GM21447 (cell line): ENCODE data around the gene SPOCD1.
A peak's percentile ranks its signal among the peaks of the same experiment; 100 is the strongest.

ENCODE experiments used
- ATAC-seq: cut with Tn5 transposase; IDR thresholded peaks from one replicate; pipeline ENCODE4 v1.9.1; 2021; ENCODE audit not compliant: unreplicated experiment

The SPOCD1 gene

DNA sequence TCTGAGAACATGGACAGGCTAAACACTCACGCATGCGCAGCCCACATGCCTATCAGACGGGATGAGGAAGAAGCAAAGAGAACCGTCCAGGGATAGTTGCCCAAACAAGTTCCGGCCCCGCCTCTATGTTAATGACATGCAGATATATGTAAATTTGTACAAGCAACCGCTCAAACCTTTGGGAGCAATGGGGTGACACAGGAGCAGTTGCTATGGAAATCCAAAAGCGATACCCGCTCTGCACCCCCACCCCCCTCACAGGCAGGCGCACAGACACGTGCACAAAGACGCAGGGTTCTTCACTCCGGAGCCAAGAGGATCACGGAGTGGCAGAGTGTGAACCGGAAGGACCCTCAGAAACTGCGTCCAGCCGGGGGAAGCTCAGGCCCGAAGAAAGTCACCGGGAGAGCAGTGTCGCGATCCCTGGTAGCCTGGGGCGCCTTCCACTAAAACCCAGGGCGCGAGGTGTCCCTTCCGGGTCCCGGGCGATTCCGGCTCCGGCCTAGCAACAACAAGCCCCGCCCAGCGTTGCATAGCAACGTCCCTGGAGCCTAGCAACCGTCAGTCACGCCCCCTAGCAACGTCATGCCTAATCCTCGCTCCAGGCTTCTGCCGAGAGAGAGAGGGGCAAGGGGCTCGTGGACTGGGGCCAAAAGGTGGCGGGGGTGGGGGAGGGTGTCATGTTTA lies 27.5 kb downstream of the SPOCD1 start:
- ATAC-seq: peak; percentile 77

DNA sequence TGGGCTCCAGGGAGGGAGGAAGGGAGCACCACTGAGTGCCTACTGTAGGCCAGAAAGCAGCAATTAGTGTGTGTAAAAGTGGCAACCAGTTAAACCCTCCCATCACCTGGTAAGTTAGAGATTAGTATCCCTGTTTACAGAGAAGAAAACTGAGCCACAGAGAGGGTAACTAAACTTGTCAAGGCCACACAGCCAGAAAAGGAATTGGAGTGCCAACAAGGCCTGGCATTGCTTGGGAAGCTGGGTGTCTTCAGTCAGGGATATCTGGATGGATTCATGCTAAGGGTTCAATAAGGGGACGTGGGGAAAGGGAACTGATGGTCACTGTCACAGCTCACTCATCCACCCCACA lies 28.1 kb downstream of the SPOCD1 start:
- ATAC-seq: no peak

DNA sequence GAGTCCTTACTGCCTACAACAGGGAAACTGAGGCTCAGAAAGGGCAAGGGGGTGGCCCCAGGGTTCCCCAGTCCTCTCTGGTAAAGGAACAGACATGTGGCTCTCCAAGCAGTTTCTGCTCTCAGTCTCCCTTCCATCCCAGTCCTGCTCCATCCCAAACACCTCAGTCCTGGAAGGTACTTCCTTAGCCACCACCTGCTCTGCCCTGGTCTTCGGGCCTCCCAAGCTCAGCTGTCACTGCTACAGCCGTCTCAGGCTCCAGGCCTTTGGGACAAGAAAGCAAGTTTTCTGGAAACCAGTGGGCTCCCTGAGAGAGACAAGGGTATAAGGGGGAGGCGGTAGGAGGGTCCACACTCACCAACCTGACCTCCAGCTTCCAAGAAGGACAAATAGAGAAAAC lies 28.6 kb downstream of the SPOCD1 start:
- ATAC-seq: no peak

DNA sequence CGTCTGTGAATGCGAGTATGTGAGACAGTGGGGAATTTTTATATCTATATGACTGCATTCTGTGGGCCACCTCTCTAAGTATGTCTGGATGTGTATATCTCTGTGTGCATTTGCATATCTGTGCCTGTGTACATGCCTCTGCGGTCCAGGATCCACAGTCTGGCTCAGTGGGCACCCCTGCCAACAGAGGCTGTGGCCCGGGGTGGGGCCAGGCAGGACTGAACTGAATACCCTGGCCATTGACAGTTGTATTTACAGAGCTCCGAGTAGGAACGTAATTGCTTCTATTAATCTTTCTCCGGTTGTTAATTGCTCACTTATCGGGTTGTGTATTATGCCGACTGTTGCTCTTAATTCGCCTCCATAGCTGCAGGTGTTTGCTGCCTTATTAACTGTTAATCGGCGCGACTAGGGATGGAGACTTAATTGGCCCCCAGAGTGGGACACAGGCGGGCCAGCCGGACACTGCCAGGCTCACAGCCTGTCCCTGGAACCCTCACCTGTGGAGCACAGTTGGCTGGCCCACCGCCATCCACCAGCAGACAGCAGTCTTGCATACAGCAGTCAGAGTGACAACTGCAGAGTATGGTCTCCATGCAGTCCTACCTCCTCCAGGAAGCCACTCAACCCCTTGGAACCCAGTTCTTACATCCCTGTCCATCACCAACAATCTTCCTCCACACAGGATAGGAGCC lies 29.3 kb downstream of the SPOCD1 start:
- ATAC-seq: no peak

DNA sequence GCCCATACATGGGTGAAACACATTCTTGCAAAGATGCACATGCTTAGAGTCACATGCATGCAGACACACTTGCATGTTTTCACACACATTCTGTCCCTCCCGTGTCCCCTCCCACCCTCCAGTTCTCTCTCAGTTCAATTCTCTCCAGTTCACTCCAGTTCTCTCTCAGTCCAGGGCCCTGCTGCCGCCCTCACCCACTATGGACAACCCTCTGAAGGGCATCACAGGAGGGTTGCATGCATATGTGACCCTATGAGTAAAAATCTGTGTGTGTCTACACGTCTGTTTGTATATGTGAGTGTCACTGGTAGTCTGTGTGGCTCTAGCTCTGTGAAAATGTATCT lies 29.9 kb downstream of the SPOCD1 start:
- ATAC-seq: no peak

DNA sequence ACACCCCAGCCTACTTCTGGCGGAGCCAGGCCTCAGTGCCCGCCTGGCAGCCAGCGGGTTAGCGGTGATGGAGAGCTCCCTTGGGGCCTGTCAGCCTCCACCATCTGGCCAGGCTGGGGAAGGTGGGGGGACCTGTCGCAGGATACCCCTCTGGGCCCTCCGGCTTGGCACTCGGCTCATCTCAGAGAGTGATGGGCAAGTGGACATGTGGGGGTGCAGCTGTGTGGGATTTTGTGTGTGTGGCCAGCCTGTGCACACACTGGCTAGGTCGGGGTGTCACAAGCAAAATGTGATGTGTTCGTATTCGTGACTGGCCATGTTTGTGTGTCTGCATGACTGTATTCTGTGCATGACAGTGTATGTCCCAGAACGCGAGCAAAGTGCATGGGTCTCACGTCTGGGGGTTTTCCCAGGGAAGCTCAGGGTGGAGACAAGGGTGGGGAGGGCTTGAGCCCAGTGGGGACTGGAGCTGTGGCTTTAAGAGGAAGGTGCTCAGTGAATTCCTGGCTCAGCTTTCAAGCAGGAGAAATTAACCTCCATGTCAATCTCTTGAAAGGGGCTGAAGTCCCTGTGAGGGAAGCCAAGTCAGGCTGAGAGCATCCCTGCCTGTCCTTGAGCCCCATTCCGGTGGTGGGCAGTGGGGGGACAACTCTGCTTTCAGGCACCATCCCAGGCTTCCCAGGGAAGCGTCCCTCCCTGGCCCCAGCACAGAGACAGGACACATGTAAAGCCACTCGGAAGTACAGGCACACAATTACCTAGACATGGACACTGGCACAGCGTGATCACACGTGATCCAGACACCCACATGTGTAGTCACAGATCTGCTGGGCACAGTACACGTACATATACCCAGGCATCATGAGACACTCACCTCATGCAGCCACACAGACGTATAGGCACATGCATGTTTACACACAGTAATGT lies 30.5 kb downstream of the SPOCD1 start:
- no peak for ATAC-seq

DNA sequence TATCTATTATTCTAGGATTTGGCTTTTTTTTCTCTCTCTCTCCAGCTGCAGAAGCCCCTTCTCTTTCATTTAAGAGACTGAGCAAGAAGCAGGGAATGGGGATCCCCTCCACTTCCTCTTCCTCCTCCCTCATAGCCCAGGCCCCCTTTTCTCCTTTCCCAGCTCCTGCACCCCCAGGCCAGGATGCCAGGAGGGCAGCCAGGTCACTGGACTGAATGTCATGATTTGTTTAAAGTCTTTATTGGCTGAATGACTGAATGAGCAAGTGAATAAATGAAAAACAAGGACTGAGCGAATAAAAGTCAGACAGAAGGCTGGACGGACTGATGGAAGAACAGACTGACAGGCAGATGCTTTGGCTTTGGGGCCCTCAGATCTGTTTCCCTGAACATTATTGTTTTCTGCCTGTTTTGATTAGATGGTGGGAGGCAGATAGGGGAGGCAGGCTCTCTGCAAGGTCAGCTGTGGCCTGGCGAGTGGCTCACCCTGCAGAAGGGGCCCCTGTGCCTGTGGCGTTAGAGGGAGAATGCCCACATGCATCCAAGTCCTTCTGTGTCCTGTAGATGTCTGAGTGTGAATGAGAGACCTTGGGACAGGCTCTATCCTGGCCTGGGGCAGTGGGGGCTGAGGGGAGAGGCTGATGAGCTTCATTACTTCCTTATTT lies 31.3 kb downstream of the SPOCD1 start:
- ATAC-seq: no peak

DNA sequence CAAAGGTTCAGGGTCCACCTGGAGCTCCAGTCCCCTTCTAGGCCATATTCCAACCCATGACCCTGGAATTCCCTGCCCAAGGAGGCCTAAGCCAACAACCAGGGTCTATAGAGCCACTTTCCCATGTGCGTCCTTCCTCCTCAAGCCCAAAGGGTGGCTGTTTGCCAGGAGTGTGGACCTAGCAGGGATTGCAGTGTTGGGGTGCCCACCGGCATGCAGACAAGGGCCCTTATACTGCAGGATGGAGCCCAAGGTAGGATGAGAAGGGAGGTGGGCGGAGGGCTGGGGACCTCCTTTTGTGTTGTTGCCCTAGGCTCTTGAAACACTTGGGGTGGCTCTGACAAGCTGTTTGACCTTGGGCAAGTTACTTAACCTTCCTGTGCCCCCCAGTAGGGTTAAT lies 32.0 kb downstream of the SPOCD1 start:
- no peak for ATAC-seq

DNA sequence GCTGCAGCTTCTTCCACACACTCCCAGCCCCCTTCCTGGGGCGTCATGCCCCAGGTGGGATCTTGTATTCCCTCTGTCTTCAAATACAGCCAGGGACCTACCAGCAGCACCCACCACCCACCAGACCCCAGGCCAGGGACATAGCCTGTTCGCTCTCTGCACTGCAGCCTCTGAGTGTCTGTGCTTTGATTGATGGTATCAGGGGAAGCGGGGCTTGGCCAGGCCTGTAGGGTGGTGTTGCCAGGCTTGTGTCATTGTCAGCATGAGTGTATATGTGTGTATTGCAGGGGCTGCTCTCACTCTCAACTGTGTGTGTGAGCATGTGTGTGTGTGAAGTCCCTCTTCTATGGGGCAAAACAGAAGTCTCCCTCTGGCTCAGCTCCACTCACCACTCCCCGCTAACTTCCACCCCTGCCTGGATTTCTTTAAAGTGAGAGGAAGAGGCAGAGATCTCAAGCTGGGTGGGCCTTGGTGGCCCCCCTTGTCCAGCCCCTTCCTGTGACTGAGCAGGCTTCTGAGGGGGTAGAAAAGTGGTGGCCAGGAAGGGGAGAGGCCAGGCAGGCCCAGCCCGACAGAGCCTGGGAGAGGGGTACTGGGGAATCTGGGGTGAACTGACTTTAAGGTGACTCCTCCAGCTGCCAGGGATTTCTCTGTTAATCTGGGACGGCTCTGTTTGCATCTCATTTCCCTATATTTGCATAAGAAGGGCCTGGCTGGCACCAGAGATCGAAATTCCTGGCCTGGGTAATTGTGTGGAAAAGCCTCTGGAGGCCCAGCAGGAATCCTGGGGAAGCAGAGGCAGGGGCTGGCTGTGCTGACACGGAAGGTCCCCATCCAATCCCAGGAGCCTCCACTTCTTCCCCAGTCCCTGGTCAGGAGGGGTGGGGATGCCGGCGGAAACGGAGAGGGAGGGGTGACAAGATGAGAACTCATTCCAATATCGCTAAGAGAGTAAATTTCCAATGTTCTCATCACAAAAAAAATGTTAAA lies 33.1 kb downstream of the SPOCD1 start:
- ATAC-seq: no peak

DNA sequence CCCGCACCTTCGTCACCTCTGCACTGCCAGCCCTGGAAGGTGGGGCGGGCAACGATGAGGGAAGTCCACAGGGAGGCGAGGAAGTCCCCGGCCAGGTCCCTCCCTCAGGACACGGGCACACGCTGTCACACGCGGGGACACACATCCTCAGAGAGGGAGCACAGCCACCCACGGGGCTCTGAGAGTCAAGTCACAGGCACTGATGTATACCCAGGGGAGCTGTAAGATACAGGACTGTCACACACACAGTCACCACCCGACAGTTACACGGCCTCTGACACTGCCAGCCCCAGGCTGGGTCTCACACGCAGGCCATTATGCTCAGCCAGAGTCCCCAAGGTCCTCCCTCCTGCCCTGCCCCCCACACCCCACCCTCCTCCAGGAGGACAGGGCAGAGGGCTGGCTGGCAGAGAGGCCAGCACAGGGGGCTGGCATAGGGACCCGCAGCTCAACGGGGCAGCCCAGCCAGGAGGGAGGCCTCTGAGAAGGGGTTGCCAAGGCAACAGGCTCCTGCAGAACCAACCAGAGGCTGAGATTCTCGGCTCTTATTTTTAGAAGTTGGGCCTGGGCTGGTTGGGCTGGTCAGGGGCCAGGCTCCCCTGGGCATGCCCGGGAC lies 34.0 kb downstream of the SPOCD1 start:
- no peak for ATAC-seq

DNA sequence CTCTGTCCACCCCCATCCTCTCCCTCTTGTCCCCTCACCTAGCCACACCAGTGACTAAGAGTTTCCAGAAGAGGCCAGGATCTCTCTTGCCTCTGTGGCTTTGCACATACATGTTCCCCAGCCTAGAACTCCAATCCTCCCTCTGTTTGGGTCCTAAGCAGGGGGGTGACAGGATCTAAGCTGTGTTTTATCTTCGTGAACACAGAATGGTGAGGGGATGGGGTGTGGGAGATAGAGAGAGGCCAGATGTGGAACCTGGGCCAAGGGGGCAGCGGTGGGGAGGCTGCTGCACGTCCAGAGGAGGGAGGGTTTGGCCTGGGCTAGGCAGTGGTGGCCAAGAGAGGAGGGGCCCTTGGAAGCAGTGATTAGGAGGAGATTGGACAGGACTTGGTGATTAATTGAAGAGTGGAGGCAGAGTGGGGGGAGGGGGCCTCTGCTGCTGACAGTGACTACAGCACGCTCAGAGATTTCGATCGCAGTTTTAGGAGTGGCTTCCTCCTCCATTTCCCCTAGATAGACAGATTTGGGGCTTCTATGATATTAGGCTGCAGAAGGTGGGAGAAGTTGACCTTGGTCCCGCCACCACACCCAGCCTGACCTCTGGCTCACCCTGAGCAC lies 34.6 kb downstream of the SPOCD1 start:
- no peak for ATAC-seq

DNA sequence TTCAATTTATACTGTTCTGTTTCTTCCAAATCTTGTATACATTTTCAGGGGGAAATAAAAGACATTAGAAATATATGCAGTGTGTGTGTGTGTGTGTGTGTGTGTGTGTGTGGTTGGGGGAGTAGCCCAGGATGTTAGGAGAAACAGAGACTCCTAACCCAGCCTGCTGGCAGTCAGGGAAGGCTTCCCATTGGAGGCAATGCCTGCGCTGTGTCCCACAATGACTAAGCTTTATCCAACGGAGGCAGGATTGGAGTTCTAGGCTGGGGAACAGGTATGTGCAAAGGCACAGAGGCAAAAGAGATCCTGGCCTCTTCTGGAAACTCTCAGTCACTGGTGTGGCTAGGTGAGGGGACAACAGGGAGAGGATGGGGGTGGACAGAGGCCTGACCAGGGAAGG lies 35.2 kb downstream of the SPOCD1 start:
- ATAC-seq: no peak

DNA sequence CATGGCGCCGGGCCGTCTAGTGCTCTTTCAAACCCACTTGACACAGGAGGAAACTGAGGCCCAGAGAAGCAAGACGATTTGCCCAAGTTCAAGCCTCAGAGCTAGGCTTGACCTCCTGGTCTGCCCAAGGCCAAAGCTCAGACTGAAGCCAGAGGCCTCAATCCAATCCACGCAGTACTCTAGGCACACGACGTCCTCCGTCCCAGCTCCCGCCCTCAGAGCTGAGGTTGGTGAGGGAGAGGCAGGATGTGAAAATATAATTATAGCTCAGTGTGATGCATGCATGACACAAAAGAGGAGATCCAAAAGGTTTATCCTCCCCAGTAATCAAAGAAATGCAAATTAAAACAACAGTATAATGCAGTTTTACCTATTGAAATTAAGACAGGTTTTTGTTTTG lies 36.1 kb downstream of the SPOCD1 start:
- ATAC-seq: no peak

DNA sequence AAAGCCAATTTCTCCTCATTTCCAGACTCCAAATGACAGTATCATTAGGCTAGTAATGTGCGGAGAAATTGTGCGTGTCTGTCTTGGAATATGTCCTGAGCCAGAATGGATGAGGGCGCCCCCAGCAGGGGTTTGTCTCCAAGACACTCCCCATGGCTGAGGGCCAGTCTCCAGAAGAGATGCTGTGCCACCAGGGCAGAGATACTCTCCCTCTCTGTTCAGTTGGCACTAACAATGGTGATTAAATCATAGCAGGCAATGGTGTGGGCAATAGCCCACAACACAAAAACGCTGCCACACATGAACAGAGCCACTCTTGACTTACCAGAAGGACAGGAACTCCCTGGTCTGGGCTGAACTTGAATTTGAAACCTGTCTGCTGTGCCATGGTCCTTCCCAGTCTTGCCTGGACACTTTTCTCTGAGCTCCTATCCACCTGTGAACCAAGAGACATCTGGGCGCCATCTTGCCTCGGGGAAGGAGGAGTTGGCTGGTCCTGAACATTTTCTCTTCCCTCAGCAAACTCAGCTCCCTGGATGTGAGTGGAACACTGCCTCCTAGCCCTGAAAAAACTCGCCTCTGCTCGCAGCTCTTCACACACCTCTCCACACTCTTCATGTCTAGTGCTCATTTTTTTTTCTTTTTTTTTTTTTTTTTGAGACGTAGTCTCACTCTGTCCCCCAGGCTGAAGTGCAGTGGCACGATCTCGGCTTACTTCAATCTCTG lies 36.9 kb downstream of the SPOCD1 start:
- no peak for ATAC-seq

DNA sequence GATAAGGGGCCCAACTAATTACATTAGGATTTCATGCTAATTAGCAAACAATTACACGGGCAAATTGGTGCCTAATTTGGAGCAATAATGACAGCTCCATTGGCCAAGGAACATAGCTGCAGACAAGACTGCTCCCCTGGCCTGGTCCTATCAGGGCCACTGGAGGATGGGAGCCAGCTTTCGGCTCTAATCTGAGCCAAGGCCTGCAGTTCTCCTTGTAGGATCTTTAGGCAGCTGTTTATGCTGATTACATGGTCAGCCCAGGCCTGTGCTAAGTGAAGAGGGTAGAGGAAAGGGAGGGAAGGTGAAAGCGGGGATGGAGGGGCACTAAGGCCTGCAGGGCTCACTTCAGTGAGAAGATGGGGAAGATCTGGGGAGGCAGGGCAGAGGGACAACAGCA lies 39.3 kb downstream of the SPOCD1 start:
- ATAC-seq: no peak

DNA sequence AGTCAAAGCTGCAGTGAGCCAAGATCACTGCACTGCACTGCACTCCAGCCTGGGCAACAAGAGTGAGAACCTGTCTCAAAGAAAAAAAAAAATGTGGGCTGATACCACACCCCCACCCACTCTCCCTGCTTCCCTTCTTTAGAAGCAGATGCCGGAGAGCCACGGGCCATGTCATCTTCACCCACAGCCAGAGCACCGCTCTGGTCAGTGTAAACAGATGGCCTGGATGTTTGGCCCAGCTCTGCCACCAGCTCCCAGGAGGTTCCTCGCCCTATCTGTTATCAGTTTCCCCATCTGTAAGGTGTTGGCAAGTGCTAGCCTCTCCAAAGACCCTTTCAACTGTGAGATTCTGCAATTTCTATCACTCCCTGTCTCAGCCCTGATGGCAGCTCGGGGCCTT lies 39.8 kb downstream of the SPOCD1 start:
- no peak for ATAC-seq

DNA sequence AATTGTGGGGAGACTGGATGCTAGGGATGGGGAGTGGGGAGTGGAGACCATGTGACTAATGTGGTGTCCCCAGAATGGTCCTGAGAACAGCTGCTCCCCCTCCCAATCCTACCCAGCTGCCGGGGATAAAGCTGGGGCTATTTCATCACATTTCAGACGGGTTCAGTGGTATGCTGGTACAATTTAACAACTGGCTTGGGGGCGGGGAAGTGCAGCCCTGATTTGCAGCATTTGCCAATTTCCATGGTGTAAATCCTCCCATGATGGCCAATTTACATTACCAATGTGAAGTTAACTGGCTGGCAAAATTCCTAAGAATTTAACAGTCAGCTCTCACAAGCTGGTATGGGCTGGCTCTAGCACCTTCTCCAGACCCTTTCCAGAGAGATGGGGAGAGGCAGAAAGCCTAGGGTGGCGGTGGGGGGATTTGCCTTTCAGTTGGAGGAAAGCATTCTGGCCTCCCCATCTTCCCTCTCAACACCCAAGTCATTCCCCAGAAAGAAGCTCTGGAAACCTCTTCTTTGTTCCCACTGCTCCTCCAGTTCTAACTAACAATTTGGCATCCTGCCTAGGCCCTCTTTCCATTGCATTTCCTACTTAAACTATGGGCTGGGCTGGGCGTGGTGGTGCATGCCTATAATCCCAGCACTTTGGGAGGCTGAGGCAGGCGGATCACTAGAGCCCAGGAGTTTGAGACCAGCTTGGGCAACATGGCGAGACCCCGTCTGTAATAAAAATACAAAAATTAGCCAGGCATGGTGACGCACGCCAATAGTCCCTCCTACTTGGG lies 40.4 kb downstream of the SPOCD1 start:
- ATAC-seq: no peak

DNA sequence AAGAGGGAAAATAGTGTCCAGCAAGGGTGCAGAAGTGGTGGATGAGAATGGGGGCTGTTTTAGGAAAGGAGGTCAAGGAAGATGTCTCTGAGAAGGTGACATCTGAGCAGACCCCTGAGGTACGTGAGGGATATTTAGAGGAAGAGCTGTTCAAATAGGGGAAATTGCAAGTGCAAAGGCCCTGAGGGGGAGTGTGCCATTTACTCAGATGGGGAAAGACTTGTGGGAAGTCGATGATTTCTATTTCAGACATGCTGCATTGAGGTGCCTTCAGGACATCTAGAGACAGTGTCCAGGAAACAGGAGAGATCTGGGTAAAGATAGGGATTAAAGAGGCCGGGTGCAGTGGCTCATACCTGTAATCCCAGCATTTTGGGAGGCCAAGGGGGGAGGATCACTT lies 41.3 kb downstream of the SPOCD1 start:
- ATAC-seq: no peak
